Gastroesophageal sphincter (tissue), 4 donors: ENCODE measurements around the gene ANKHD1. TPM values are rescaled to one million over a fixed set of nuclear protein-coding genes. Genes with fewer than 3 reads are reported as not detected.

Source experiments
- ATAC-seq: fragments of 150-250 bp; one replicate; pipeline ENCODE4 v1.9.1; 2016; ENCODE audit warnings: mild to moderate bottlenecking, moderate library complexity
- H3K27ac ChIP-seq, 4 donors: fragments of 200-600 bp; sonication (generic) in 3 of 4; 1 replicate in 3 of 4; 2 replicates in 1 of 4; pipeline ENCODE4 v1.5.1; 2016 to 2019
- H3K27me3 ChIP-seq: fragments of 200-600 bp; sonication (generic); one replicate; pipeline ENCODE4 v1.5.1; 2019
- H3K36me3 ChIP-seq, 2 donors: fragments of 200-600 bp; sonication (generic); one replicate each; pipeline ENCODE4 v1.5.1; 2019; ENCODE audit warnings: control low read depth in 1 of 2
- H3K4me1 ChIP-seq, 3 donors: fragments of 200-600 bp; sonication (generic); 1 replicate in 2 of 3; 2 replicates in 1 of 3; pipeline ENCODE4 v1.5.1; 2016 to 2019; ENCODE audit warnings: control low read depth in 2 of 3
- H3K4me3 ChIP-seq, 2 donors: fragments of 200-600 bp; sonication (generic); one replicate each; pipeline ENCODE4 v1.5.1; 2019; ENCODE audit warnings: mild to moderate bottlenecking in 1 of 2, moderate library complexity in 1 of 2
- H3K9me3 ChIP-seq, 3 donors: fragments of 200-600 bp; sonication (generic); one replicate each; pipeline ENCODE4 v1.5.1; 2017 to 2019; ENCODE audit warnings: control low read depth in 2 of 3
- EP300 ChIP-seq: sonication (generic); formaldehyde crosslinking; IDR thresholded peaks from one replicate; pipeline ENCODE4 v1.6.1; 2017; ENCODE audit warnings: antibody characterized with exemption, mild to moderate bottlenecking
- POLR2A ChIP-seq, 2 donors: fragments of 450-650 bp; IDR thresholded peaks; one replicate each; pipeline ENCODE4 v1.6.1; 2017; ENCODE audit warnings: antibody characterized with exemption in 2 of 2, mild to moderate bottlenecking in 2 of 2, moderate library complexity in 1 of 2
- POLR2AphosphoS5 ChIP-seq: sonication (generic); formaldehyde crosslinking; IDR thresholded peaks from one replicate; pipeline ENCODE4 v1.6.1; 2017; ENCODE audit warnings: antibody characterized with exemption
- WGBS, 2 donors: methylation state at CpG; one replicate each; pipeline ENCODE4 v1.1.5; 2018; ENCODE audit warnings: low coverage in 1 of 2; 5-methylcytosine and 5-hydroxymethylcytosine counted together
- total RNA-seq, 4 donors: library from RNA; depleted of rRNA; stranded (reverse); fragments of >200 nt; gene quantifications; one replicate each; pipeline ENCODE4 v1.1.0, GENCODE V29; 2016
- TF ChIP-seq, protein P1 (sequence below), 4 experiments: fragments of 200-600 bp in 2 of 4; fragments of 450-650 bp in 2 of 4; sonication (generic) in 1 of 4; IDR thresholded peaks; one replicate each; pipeline ENCODE4 v1.5.1; 2017 to 2019; ENCODE audit warnings: antibody characterized with exemption in 4 of 4, mild to moderate bottlenecking in 2 of 4, moderate library complexity in 2 of 4

Gene ANKHD1
- total RNA-seq, 4 donors from 2014 or later: 52.7 to 156 (median 84.5) TPM

DNA sequence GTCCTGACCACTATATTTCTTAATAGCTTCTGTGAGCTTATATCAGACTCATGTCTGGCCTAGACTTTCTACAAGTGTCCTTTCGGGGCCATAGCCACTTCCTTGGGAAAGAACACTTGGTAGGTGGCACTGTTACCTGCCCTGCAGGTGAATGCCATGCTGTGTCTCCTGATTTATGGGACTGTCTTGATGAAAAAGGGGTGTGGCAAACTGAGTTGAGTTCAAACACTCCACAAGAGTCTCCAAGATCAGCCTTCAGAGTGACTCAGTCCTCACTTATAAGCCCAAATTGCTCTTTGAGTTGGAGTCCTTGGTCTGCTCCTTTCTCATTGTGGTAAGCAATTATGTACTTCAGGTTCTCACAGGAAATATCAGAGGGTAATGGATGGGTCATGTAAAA lies 9.9 kb upstream of the ANKHD1 start:
- TF ChIP-seq, protein P1, sequence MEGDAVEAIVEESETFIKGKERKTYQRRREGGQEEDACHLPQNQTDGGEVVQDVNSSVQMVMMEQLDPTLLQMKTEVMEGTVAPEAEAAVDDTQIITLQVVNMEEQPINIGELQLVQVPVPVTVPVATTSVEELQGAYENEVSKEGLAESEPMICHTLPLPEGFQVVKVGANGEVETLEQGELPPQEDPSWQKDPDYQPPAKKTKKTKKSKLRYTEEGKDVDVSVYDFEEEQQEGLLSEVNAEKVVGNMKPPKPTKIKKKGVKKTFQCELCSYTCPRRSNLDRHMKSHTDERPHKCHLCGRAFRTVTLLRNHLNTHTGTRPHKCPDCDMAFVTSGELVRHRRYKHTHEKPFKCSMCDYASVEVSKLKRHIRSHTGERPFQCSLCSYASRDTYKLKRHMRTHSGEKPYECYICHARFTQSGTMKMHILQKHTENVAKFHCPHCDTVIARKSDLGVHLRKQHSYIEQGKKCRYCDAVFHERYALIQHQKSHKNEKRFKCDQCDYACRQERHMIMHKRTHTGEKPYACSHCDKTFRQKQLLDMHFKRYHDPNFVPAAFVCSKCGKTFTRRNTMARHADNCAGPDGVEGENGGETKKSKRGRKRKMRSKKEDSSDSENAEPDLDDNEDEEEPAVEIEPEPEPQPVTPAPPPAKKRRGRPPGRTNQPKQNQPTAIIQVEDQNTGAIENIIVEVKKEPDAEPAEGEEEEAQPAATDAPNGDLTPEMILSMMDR (IDR thresholded peaks at IDR 0.05): no peak
- TF ChIP-seq POLR2A (IDR thresholded peaks at IDR 0.05): no peak
- no peak for TF ChIP-seq POLR2AphosphoS5
- TF ChIP-seq EP300: no peak
- Histone ChIP-seq H3K4me3 (no peak overlapping the region), H3K27me3 (no peaks in the 10 kb centered on the region), H3K4me1 (no peaks in the 10 kb centered on the region), H3K27ac (no peak overlapping the region), H3K9me3 (no peaks in the 10 kb centered on the region), H3K36me3 (peaks cover 0 to 10% of the 10 kb centered on the region in 2 donors)
- WGBS, 2 donors: 100% methylated on average over 1 of the region's 1 CpG
- ATAC-seq: no peak

DNA sequence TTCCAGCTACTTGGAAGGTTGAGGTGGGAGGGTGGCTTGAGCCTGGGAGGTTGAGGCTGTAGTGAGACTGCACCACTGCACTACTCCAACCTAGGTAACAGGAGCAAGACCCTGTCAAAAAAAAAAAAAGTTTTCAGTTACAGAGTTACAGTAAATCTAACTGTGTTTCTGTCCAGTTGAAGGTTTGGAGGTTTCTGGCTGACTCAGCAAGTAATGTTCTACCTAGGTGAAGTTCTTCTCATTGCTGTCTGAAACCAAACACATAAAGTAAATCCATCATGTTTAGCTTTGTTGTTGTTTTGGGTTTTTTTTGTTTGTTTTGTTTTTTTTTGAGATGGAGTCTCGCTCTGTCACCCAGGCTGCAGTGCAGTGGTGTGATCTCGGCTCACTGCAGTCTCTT lies 7.9 kb upstream of the ANKHD1 start:
- ATAC-seq: no peak
- H3K27me3 ChIP-seq: no peaks in the 10 kb centered on the region
- no peaks in the 10 kb centered on the region for H3K4me1 ChIP-seq
- no peak overlapping the region for H3K27ac ChIP-seq
- H3K4me3 ChIP-seq: no peak overlapping the region
- WGBS, 2 donors: 100% methylated on average over 1 to 2 of the region's 2 CpGs
- TF ChIP-seq EP300 (no peak), POLR2A (IDR thresholded peaks at IDR 0.05) (no peak), POLR2AphosphoS5 (no peak)
- TF ChIP-seq, protein P1 (IDR thresholded peaks at IDR 0.05): no peak
- peaks cover 0 to 10% of the 10 kb centered on the region in 2 donors for H3K36me3 ChIP-seq
- H3K9me3 ChIP-seq: no peaks in the 10 kb centered on the region

DNA sequence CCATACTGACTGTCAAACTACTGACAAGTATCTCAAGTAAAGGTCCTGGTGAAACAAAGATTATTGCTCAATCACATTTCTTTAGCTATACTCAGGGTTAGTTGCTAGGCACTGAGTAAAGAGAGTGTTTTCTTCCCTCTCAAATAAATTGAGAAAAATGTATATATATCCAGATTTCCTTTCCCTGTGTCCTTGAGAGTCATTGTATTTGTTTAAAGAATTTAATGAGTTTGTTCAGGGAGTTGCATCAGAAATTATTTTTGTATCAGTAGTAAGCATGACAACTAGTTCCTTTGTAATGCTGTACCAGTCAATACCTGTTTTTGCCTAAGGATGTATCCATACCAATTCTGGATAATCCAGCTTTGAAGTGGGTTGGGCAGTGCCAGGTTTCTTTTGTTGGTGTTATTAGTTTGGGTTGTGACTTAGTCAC lies 3.2 kb upstream of the ANKHD1 start:
- no peak for ATAC-seq
- H3K9me3 ChIP-seq: no peaks in the 10 kb centered on the region
- peaks cover 0 to under 1% of the 10 kb centered on the region in 2 donors for H3K36me3 ChIP-seq
- no peak overlapping the region for H3K27ac ChIP-seq
- H3K4me1 ChIP-seq: peaks cover 1 to 20% (median 9%) of the 10 kb centered on the region in 3 donors
- H3K27me3 ChIP-seq: no peaks in the 10 kb centered on the region
- no peak for TF ChIP-seq EP300
- TF ChIP-seq, protein P1 (IDR thresholded peaks at IDR 0.05): no peak
- no peak for TF ChIP-seq POLR2A (IDR thresholded peaks at IDR 0.05)
- no peak for TF ChIP-seq POLR2AphosphoS5
- H3K4me3 ChIP-seq: no peak overlapping the region

DNA sequence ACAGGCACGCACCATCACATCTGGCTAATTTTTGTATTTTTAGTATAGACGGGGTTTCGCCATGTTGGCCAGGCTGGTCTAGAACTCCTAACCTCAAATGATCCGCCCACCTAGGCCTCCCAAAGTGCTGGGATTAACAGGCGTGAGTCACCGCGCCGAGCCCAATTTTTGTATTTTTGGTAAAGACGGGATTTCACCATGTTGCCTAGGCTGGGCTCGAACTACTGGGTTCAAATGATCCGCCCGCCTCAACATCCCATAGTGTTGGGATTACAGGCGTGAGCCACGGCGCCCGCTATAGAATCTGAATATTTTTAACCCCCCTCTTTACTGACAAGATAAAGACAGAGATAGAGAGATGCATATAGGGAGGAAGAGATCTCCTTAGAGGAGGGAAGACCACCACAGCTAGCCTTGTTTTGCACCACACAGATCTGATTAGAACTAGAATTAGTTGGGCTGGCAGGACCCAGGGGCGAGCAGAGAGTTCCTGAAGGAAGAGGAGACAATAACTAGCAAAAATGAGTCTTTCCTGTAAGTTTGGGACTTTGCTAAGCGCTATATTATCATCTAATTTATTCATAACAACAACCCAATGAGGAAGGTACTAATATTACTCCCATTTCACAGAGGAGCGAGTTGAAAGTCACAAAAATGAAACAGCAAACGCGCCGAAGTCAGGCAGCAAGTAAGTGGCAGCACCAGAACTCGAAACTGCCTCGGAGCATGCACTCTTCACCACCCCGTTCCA lies 1.5 kb upstream of the ANKHD1 start:
- no peaks in the 10 kb centered on the region for H3K27me3 ChIP-seq
- ATAC-seq: no peak
- H3K36me3 ChIP-seq: peaks cover 0 to 3% of the 10 kb centered on the region in 2 donors
- no peak for TF ChIP-seq POLR2AphosphoS5
- no peak for TF ChIP-seq EP300
- TF ChIP-seq POLR2A (IDR thresholded peaks at IDR 0.05): no peak
- TF ChIP-seq, protein P1 (IDR thresholded peaks at IDR 0.05): no peak
- no peaks in the 10 kb centered on the region for H3K9me3 ChIP-seq
- H3K27ac ChIP-seq: peak overlapping the region; percentile 55 to 99 (median 94)
- H3K4me1 ChIP-seq: peaks cover 8 to 38% (median 20%) of the 10 kb centered on the region in 3 donors
- H3K4me3 ChIP-seq: peak overlapping the region; percentile 78 to 98
- WGBS, 2 donors: 24 to 52% methylated on average over 13 to 20 of the region's 25 CpGs
